Ramos (cell line): Measurements from ENCODE around the gene CHRM4.

Experiments
- in situ Hi-C: fragments of 300-500 bp; cut with MboI; formaldehyde crosslinking; loops from one replicate; pipeline ENCODE4 v1.14.3; 2022; ENCODE audit warnings: low sequenced_read_pairs; ENCODE audit not compliant: unreplicated experiment

CHRM4 gene

DNA sequence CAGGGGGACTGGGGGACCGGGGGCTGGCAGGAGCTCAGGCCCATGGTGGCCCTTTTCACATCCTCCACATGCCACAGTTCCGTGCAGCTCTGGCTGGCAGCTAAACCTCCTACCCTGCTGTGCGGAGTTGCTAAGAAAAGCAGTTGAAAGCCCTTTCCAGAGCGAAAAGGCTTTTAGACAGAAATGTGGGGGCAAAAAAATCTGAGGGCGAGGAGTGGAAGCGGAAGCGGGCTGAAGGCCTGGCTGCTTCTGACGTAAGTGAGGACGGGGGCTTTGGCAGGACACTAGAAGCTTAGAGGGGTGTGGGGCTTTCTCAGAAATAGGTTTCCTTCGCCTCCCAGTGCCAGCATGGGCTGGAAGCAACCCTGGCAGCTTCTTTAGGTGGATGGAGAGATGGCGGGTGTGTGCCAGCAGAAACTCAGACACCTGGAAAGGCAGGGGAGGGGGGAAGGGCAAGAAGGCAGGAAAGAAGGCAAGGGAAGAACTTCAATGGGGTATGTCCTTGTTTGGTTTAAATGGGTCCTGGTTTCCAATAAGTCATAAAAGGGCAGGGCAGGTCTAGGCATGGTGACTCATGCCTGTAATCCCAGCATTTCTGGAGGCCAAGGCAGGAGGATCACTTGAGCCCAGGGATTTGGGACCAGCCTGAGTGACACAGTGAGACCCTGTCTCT is 55.5 kb downstream of the CHRM4 start:
- in situ Hi-C loops: no loop called here

- in situ Hi-C loops: no loop called here
Measured at GRCh38 chr11:46335271-46335670, 56.3 kb downstream of the CHRM4 start.

DNA sequence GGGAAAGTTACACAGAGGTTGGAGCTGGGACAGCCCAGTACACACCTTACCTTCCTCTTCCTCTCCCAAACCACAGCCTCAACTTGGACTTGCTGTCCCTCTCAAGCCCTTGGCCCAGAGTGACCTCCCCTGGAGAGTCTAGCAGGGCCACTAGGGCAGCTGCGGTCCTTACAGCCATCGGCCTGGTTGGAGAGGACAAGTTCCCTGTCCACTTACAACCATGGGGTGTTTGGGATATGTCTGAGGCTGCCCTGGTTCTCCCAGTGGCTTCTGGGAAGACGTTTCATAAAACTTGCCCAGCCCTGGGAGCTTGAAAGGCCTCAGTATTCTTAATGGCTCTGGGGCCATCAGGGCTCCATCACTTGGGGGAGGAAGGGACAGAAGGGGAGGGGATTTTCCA is 57.4 kb downstream of the CHRM4 start:
- in situ Hi-C loops: no loop called here
